ENCODE results near the gene PFDN4.

The PFDN4 gene

DNA sequence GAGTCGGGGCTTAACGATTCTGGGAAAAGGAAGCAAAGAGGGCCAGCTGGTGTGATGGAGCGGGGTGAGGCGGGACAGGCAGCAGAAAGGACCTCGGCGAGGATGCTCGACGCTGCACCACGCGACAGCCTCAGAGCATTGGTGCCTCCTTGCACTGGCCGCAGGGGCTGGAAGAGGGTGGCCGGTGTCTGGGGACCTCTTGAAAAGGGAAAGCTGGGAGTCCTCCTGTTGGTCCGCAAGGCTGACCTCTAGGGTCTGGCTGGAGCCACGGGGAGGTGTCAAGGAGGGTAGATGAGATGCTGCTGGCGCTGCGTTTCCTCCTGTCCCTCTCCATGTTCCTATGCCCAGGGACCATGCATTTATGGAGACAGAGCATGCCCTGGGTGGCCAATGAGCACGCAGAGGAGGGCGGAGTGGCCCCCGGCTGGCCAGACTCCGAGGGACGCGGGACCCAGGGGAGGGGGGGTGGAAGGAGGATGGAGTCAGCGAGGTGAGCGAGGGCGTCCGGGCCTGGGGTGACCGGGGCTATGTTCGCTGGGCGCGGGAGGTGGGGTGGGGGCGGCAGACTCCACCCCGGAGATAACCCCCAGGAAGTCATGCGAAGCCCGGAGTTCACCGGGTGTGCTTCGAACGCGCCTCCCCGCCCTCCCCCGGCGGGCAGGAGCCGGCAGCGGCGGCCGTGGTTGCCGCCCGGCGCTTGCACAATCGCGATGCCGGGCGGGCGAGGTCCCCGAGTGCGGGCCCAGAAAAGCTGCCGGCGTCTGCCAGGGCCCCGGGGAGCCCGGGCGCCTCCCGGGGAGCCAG lies 34.0 kb upstream of the PFDN4 start, which contains the start of gene CYP24A1:
Gene CYP24A1 (minus strand): TSS at position 334 of the 804 bp plus-strand sequence. CDS start 407 bp downstream, outside the sequence.
- no peak for DNase-seq

GRCh38 chr20:54174457-54175175 lies 33.3 kb upstream of the PFDN4 start:
- no peak for DNase-seq

DNA sequence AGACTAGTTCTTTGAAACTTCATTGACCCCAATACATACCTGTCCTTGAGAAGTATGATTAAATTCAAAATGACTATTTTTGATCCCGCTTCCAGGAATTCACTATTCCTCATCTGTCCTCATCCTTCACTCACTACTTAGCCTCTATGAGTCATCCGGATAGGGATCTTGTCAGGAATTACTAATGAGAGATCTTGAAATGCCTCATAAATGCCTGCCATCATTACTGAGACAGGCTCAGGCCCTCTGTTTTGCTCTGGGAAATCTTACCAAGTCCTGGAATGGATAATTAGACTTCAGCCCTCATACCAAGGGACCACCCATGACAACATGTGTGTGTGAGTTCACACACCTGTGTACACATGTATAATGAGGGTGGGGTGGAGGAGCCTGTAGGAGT lies 31.3 kb upstream of the PFDN4 start:
- no peak for DNase-seq

- no peak for DNase-seq
Observed at GRCh38 chr20:54177378-54177777, 30.5 kb upstream of the PFDN4 start.

GRCh38 chr20:54178256-54178655 lies 29.6 kb upstream of the PFDN4 start:
- no peak for DNase-seq

- no peak for DNase-seq
Observed at GRCh38 chr20:54179946-54180345, 27.9 kb upstream of the PFDN4 start.

- no peak for DNase-seq
Observed at GRCh38 chr20:54180931-54181330, 27.0 kb upstream of the PFDN4 start.

DNA sequence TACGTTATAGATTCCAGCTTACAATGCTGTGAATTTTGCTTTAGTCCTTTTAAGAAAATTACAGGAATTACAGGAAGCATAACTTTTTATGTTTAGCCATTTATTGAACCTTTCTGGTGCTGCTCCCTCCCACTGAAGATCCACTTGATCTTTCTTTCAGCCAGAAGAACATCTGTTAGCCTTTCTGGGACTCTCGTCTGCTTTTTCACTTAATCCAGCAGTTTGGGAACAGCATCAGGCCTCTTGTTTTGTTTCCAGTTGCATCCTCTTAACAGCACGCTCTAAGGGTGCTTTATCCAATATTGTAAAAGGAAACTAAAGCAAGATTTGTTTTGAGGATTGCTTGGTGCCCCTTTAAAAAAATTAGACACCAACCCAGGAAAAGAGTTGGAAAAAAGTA lies 23.8 kb upstream of the PFDN4 start:
- no peak for DNase-seq

DNA sequence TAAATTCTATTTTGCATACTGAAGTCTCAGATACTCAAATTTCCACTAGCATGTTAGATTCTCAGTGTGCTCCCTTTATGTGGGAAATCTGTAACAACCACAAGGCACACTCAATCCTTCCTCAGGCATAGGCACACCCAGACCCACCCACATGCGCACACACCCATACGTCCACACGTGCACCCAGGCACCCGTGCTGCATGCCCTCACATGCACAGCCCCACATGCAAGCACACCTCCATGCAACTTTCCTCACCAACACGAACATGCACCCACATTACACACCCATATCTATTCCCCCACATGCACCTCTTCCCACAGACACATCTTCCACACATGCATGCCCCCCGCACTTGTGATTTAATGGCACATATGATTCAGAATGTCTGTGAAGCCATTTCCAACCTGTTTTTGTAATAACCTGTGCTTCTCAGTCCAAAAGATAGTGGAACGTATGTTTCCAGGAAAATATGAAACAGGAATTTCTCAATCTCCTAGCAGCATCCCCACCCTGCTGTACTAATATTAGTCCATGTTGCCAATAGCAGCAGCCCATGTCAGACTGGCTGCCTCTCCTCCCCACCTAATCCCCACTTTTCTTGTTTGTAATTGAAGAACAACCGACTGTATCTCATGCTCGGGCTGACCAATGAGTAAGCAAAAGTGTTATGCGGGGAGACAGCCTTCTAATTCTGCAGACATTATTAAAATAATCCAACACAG lies 22.8 kb upstream of the PFDN4 start:
- DNase-seq = no peak

GRCh38 chr20:54188132-54188849 lies 19.6 kb upstream of the PFDN4 start:
- no peak for DNase-seq

- no peak for DNase-seq
Observed at GRCh38 chr20:54189630-54190029, 18.3 kb upstream of the PFDN4 start.

- no peak for DNase-seq
Observed at GRCh38 chr20:54190217-54190616, 17.7 kb upstream of the PFDN4 start.

GRCh38 chr20:54193817-54194216 lies 14.1 kb upstream of the PFDN4 start:
- DNase-seq = no peak

DNA sequence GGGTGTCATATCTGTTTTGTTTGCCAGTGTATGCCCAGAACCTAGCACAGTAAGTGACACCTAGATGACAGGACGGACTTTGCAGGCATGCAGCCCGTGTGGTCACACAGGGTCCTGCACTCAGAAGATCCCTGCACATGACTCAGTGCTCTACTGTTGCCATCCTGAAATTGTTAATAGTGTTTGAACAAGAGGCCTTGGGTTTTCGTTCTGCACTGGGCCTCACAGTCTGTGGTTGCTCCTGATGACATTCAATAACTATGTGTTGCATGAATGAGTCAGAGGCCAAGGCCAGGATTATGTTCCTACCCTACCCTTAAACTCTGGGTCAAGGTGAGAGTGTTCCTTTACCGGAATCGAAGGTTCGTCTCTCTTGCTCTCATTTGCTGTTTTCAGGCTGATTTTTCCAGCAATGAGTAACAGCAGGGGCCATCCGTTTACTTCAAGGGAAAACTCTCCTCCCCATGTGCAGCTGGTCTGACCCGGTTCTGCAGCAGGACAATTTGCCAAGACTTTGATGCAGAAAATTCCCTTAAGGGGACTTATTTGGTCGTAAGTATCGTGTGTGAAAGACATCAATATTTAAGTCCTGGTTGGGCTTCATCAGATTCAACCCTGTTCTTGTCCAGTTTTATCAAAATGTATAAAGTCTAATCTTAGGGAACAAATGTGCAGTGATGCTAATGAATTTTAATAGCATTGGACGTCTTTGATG lies 13.0 kb upstream of the PFDN4 start:
- DNase-seq = no peak

GRCh38 chr20:54195483-54196472 lies 12.1 kb upstream of the PFDN4 start:
- no peak for DNase-seq

DNA sequence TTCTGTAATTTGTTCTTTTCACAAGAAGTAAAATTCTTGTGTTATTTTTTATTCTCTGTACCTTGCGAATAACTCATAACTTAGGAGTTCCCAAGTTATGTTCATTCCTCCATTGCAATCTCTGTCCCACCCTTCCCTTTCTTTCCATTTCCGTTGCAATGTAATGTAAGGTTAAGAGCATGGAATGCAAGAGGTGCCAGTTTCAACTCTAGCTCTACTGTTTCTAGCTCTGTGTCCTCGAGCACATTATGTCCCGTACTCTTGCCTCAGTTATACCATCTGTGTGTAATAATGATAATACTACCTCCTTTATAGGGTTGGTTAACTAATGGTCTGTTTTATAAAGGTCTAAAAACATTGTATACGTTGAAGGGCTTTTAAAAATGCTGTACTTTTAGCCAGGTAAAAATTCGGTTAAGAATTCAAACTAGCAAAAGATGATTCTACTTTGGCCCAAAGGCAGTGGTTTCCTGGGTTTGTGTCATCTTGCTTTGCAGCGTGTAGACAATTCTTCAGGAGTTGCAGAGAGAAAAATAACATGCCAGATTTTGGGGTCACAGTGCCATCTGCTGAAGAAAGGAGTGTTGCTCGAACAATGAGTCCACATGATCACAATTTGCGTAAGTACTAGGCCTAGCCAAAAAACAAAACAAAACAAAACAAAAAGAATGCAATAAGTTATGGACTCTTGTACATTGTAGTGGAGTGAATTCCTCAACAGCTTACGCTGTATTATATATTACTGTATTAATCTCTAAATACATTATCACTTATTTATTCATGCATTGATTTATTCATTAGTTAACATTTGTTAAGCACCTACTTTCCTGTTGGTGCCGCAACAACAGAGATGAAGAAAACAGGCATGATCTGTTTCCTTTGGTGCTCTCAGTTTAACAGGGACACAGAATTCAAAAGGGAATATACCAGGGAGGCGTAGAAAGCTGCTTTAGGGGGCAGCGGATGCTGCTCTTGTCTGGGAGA lies 10.0 kb upstream of the PFDN4 start:
- no peak for DNase-seq

DNA sequence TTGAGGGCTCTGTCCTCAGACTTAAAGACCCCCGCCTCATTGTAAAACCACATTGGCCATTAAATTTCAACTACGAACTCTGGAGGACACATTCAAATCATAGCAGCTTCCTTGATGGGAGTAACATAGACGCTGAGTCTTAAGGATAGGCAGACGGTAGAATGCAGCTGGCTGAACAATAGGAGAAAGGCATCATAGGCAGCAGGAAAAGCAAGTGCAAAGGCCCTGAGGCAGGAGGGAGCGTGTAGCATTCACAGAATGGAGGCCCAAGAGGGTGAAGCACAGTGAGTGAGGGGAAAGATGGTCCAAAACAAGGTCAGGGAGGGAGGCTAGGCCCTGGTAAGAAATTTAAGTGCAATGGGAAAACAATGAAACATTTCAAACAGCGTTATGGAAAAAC lies 8.6 kb upstream of the PFDN4 start:
- DNase-seq = no peak

- DNase-seq = peak in 1 of 2 experiments; percentile 9
Observed at GRCh38 chr20:54199721-54200176, 8.1 kb upstream of the PFDN4 start.

DNA sequence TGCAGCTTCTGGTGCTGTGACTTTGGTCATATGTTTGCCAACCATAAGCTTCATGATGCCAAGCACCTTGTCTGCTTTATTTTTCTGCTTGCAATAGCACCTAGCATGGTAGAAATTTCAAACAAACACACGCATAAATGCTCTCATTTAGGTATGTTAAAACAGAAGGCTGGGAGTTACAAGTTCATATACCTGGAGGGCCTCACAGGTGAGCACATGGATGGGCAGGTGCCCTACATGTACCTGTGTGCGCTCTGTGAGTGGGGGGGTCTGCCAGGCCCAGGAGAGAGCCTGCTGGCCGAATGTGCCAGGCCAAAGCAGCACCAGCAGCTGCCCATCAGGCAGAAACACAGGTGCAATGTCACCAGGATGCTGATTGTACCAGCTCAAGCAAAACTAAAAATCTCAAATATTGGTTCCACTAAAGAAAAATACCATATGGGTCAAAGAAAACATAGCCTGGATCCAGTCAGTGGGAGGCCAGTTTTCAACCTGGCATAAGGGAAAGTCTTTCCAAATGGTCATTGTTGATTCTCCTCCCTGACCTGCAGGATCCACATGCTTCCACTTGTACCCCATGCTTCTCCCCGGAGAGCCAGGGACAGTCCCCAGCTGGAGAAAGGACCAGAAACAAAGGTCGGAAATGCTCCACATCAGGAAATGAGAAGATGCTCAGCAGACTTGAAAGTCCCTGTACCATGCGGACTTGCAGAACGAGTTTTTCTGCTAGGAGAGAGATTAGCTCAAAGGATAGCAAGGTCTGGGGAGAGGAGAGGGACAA lies 7.2 kb upstream of the PFDN4 start:
- peak in 1 of 2 experiments; percentile 1 for DNase-seq
